Left ventricle myocardium inferior (tissue), 1 donor: ENCODE data around the gene SON. TPM values are rescaled to one million over a fixed set of nuclear protein-coding genes. Genes with fewer than 3 reads are reported as not detected.
"Not testable (repeated sequence)": the region's sequence is repeated elsewhere in the genome, so short reads cannot be mapped to it uniquely, and the experiment has no call there.

Experiments
- DNase-seq: peaks from one replicate; pipeline ENCODE4 v3.0.0-alpha.2; 2020
- H3K27ac ChIP-seq: fragments of 200-600 bp; replicated peaks from 2 replicates; pipeline ENCODE4 v1.8.0; 2021
- H3K27me3 ChIP-seq: fragments of 200-600 bp; 2 replicates; pipeline ENCODE4 v1.8.0; 2021; ENCODE audit warnings: low read depth
- H3K36me3 ChIP-seq: fragments of 200-600 bp; 2 replicates; pipeline ENCODE4 v1.8.0; 2021
- H3K4me1 ChIP-seq: fragments of 200-600 bp; 2 replicates; pipeline ENCODE4 v1.8.0; 2021
- H3K4me3 ChIP-seq: fragments of 200-600 bp; 2 replicates; pipeline ENCODE4 v1.8.0; 2021; ENCODE audit warnings: mild to moderate bottlenecking, moderate library complexity
- H3K9me3 ChIP-seq: fragments of 200-600 bp; replicated peaks from 2 replicates; pipeline ENCODE4 v1.8.0; 2021
- CTCF ChIP-seq: fragments of 200-600 bp; IDR thresholded peaks from 2 replicates; pipeline ENCODE4 v1.8.0; 2021; ENCODE audit warnings: antibody characterized with exemption, mild to moderate bottlenecking, borderline replicate concordance
- intact Hi-C: fragments of 100-400 bp; cut with micrococcal nuclease; formaldehyde crosslinking; loops from one replicate; pipeline ENCODE4 v1.11.0; 2022
- total RNA-seq: library from RNA; stranded (reverse); fragmentation: NEBNext Ultra II Directional; extraction: Animal tissue kit (Norgen Biotek cat#: 25700); gene quantifications from one replicate; pipeline ENCODE4 v1.2.1, GENCODE V29; 2021
- donor health status: DM: no; HTN: yes; CAD: no; lungs with severe emphysema.

SON gene
- total RNA-seq, 1 donor from 2014 or later, result 148 TPM

- Histone ChIP-seq H3K36me3 (peaks cover 8% of the 10 kb centered on the region), H3K27ac (peak within 1 kb of the TSS; percentile 90), H3K9me3 (no peaks in the 10 kb centered on the region), H3K4me1 (peaks cover 23% of the 10 kb centered on the region), H3K27me3 (no peaks in the 10 kb centered on the region), H3K4me3 (peak within 1 kb of the TSS; percentile 90)
- peak; percentile 37 for TF ChIP-seq CTCF
- DNase-seq, result peak; percentile 87
- intact Hi-C loops, result no loop called here
Measured at GRCh38 chr21:33588485-33589335, 45.9 kb downstream of the SON start, which contains the start of gene DONSON. Gene DONSON (minus strand): TSS chr21:33588684. CDS start chr21:33588641, 43 bp downstream.

DNA sequence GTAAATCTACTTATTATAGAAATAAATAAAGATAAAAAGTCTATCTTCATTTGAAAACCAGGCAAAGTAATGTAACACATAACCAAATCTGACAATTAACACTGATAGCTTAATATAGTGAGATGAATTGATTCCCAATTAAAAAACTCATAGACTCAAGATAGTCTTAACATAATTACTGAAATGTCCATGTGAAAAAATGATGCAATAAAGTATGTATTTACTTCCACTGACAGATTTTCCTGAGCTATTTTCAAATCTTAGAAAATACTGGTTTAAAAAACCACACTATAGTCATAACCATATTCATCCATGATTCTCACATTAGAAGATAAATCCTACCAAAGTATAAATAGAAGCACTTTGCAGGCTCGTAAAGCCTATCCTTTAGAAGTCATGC is 55.2 kb downstream of the SON start:
- Histone ChIP-seq H3K27ac (no peak overlapping the region), H3K4me3 (no peak overlapping the region), H3K4me1 (no peaks in the 10 kb centered on the region), H3K27me3 (no peaks in the 10 kb centered on the region), H3K36me3 (peaks cover 91% of the 10 kb centered on the region), H3K9me3 (no peaks in the 10 kb centered on the region)
- no peak for DNase-seq
- intact Hi-C loops, result no loop called here
- TF ChIP-seq CTCF, result no peak

- no peak for DNase-seq
Measured at GRCh38 chr21:33608559-33608958, 65.7 kb downstream of the SON start.

DNA sequence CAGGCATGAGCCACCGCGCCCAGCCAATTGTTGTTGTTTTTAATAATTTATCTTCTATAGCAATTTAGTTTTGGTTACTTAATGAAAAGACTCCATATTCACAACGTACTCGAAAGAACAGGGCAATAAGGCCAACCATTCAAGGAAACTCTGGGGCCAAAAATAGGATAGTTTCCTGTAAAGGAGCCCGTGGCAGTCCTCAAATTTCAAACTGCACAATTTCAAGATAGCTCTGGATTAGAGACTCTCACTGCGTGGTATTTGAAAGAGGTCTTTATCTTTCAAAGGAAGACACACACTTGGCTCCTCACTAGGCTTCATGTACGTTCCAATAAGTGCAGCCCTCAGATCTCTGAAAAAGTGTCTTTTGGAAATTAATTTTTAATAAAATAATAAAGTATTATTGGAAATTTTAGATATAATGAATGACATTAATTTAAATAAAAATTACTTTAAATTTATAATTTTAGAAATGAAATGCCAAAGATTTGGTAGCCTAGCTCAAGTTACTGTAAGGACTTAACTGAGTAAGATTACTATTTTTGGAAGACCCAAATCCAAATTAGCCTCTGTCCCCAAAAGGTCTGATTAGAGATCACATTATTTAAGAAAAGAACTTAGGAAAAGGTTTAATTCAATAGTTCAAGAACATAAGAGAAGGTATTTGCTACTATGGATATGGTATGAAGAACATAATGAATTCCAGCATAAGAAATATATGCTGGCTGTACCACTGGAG is 68.3 kb downstream of the SON start:
- DNase-seq, result no peak
- peaks cover 65% of the 10 kb centered on the region for H3K36me3 ChIP-seq
- no peak overlapping the region for H3K27ac ChIP-seq
- no peaks in the 10 kb centered on the region for H3K27me3 ChIP-seq
- H3K4me3 ChIP-seq, result no peak overlapping the region
- intact Hi-C loops, result no loop called here
- TF ChIP-seq CTCF, result no peak
- H3K4me1 ChIP-seq, result no peaks in the 10 kb centered on the region
- no peaks in the 10 kb centered on the region for H3K9me3 ChIP-seq

More at GRCh38 chr21:33608559-33608958, 65.7 kb downstream of the SON start:
- no peaks in the 10 kb centered on the region for H3K27me3 ChIP-seq
- no peaks in the 10 kb centered on the region for H3K9me3 ChIP-seq
- intact Hi-C loops, result no loop called here
- no peak for TF ChIP-seq CTCF
- H3K36me3 ChIP-seq, result peaks cover 56% of the 10 kb centered on the region
- no peak overlapping the region for H3K4me3 ChIP-seq
- H3K4me1 ChIP-seq, result no peaks in the 10 kb centered on the region
- no peak overlapping the region for H3K27ac ChIP-seq

- H3K4me3 ChIP-seq, H3K27me3 ChIP-seq, H3K9me3 ChIP-seq, H3K4me1 ChIP-seq, DNase-seq, intact Hi-C loops, H3K27ac ChIP-seq: not testable (repeated sequence)
- peaks cover 61% of the 10 kb centered on the region for H3K36me3 ChIP-seq
Measured at GRCh38 chr21:33617565-33617964, 74.7 kb downstream of the SON start.

GRCh38 chr21:33618407-33618806 is 75.6 kb downstream of the SON start:
- Histone ChIP-seq H3K36me3 (peaks cover 61% of the 10 kb centered on the region), H3K27ac (no peak overlapping the region), H3K9me3 (no peaks in the 10 kb centered on the region), H3K27me3 (no peaks in the 10 kb centered on the region), H3K4me1 (no peaks in the 10 kb centered on the region), H3K4me3 (no peak overlapping the region)
- intact Hi-C loops, result no loop called here
- TF ChIP-seq CTCF, result no peak
- no peak for DNase-seq
